GM19043 (cell line): ENCODE measurements around the gene RAB42.
A peak's percentile ranks its signal among the peaks of the same experiment; 100 is the strongest.
"Not testable (repeated sequence)": the region's sequence is repeated elsewhere in the genome, so short reads cannot be mapped to it uniquely, and the experiment has no call there.

Experiments used
- ATAC-seq: cut with Tn5 transposase; IDR thresholded peaks from one replicate; pipeline ENCODE4 v1.9.1; 2021; ENCODE audit warnings: low read depth; ENCODE audit not compliant: unreplicated experiment

The RAB42 gene

GRCh38 chr1:28591708-28592320, at the start of gene RAB42:
Gene RAB42, plus strand, starts transcription at chr1:28592265. Its CDS starts 247 bp downstream, at chr1:28592512.
- no peak for ATAC-seq

- no peak for ATAC-seq
These were observed 46.8 kb upstream of the RAB42 start for GRCh38 chr1:28545246-28545628.

- ATAC-seq, result no peak
These were observed 43.7 kb upstream of the RAB42 start for GRCh38 chr1:28548318-28548717.

- ATAC-seq, result no peak
These were observed 40.7 kb upstream of the RAB42 start for GRCh38 chr1:28551381-28551780.

- peak; percentile 86 for ATAC-seq
These were observed 39.1 kb upstream of the RAB42 start, which contains the start of gene TRNAU1AP for GRCh38 chr1:28552758-28553663. Gene TRNAU1AP, plus strand, starts transcription at chr1:28553085. Its CDS starts 26 bp downstream, at chr1:28553111.

- ATAC-seq, result no peak
These were observed 31.2 kb upstream of the RAB42 start for GRCh38 chr1:28560886-28561285.

- ATAC-seq, result no peak
These were observed 27.8 kb upstream of the RAB42 start for GRCh38 chr1:28564310-28564709.

GRCh38 chr1:28565040-28565439, 27.0 kb upstream of the RAB42 start:
- no peak for ATAC-seq

- ATAC-seq, result no peak
These were observed 26.3 kb upstream of the RAB42 start for GRCh38 chr1:28565726-28566125.

GRCh38 chr1:28566931-28567330, 25.1 kb upstream of the RAB42 start:
- no peak for ATAC-seq

GRCh38 chr1:28571911-28572310, 20.2 kb upstream of the RAB42 start:
- ATAC-seq, result no peak

- not testable (repeated sequence) for ATAC-seq
These were observed 19.2 kb upstream of the RAB42 start for GRCh38 chr1:28572891-28573290.

GRCh38 chr1:28573564-28573963, 18.5 kb upstream of the RAB42 start:
- no peak for ATAC-seq

- no peak for ATAC-seq
These were observed 14.9 kb upstream of the RAB42 start for GRCh38 chr1:28577052-28577678.

GRCh38 chr1:28577738-28578536, 14.1 kb upstream of the RAB42 start:
- ATAC-seq, result no peak

GRCh38 chr1:28578696-28579218, 13.3 kb upstream of the RAB42 start:
- ATAC-seq, result no peak

GRCh38 chr1:28579401-28579800, 12.7 kb upstream of the RAB42 start:
- ATAC-seq, result no peak

GRCh38 chr1:28580722-28581530, 11.1 kb upstream of the RAB42 start:
- no peak for ATAC-seq

- ATAC-seq, result peak; percentile 82
These were observed 10.4 kb upstream of the RAB42 start for GRCh38 chr1:28581531-28582247.
